Measurements from ENCODE around the gene JARID2.
A peak's percentile ranks its signal among the peaks of the same experiment; 100 is the strongest.
"Not testable (repeated sequence)": the region's sequence is repeated elsewhere in the genome, so short reads cannot be mapped to it uniquely, and the experiment has no call there.

The JARID2 gene

DNA sequence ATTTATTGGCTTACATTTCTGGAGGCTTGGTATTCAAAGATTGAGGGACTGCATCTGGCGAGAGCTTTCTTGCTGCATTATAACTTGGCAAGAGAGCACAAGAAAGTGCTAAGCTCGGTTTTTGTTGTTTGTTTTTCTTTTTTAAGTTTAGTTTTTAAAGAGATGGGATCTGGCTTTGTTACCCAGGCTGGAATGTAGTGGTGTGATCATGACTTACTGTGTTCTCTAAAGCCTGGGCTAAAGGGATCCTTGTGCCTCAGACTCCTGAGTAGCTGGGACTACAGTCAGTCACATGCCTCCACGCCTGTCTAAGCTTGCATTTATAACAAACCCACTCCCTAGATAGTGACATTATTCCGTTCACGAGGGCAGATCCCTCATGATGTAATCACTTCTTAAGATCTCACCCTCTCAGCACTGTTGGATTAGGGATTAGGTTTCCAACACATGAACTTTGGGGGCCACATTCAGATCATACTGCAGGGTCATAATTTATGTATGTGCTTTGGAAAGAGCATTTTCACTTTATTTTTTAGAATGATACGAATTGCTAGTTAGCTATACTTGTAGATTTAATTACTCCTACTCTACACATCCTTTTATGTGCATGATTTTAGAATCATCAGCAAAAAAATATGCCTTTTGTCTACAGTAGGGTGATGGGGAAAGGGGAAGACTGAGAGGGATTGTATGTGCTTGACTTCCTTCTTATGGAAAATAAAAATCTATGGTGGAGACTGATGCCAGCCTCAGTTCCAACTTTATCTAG is 167.8 kb downstream of the JARID2 start:
- no peak overlapping the region for H3K4me3 ChIP-seq (ENCODE audit: low read depth, low read length)
- ChIA-PET POLR2A (no interaction called here), CTCF (interaction anchor here (1.0 to 1.8 kb wide), 5 partner anchors 8 to 33 kb away, joined by 3 to 8 read pairs (median 4); no protein-coding TSS in a partner anchor)
- peak; percentile 26 for DNase-seq (ENCODE audit: low read depth, low spot score)
- TF ChIP-seq, protein P1, sequence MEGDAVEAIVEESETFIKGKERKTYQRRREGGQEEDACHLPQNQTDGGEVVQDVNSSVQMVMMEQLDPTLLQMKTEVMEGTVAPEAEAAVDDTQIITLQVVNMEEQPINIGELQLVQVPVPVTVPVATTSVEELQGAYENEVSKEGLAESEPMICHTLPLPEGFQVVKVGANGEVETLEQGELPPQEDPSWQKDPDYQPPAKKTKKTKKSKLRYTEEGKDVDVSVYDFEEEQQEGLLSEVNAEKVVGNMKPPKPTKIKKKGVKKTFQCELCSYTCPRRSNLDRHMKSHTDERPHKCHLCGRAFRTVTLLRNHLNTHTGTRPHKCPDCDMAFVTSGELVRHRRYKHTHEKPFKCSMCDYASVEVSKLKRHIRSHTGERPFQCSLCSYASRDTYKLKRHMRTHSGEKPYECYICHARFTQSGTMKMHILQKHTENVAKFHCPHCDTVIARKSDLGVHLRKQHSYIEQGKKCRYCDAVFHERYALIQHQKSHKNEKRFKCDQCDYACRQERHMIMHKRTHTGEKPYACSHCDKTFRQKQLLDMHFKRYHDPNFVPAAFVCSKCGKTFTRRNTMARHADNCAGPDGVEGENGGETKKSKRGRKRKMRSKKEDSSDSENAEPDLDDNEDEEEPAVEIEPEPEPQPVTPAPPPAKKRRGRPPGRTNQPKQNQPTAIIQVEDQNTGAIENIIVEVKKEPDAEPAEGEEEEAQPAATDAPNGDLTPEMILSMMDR (IDR thresholded peaks at IDR 0.05; ENCODE audit: insufficient read depth, low read length, missing control alignments) = no peak

- POLR2A ChIA-PET = no interaction called here
- H3K4me3 ChIP-seq (ENCODE audit: low read depth, low read length) = no peak overlapping the region
Observed at GRCh38 chr6:15414235-15414612, 168.4 kb downstream of the JARID2 start.

GRCh38 chr6:15415622-15416021 is 169.8 kb downstream of the JARID2 start:
- POLR2A ChIA-PET; H3K4me3 ChIP-seq (ENCODE audit: low read depth, low read length); DNase-seq (ENCODE audit: low read depth, low spot score): not testable (repeated sequence)
- CTCF ChIA-PET = interaction anchor here (1.0 kb wide), 1 partner anchor 26 kb away, joined by 3 read pairs; no protein-coding TSS in a partner anchor

More at GRCh38 chr6:15414235-15414612, 168.4 kb downstream of the JARID2 start:
- TF ChIP-seq, protein P1 (IDR thresholded peaks at IDR 0.05; ENCODE audit: insufficient read depth, low read length, missing control alignments) = no peak
- CTCF ChIA-PET = interaction anchor here (1.0 to 1.8 kb wide), 4 partner anchors 8 to 32 kb away, joined by 3 to 8 read pairs (median 4); no protein-coding TSS in a partner anchor
- no peak for DNase-seq (ENCODE audit: low read depth, low spot score)

- no peak overlapping the region for H3K4me3 ChIP-seq (ENCODE audit: low read depth, low read length)
- POLR2A ChIA-PET = no interaction called here
- no peak for DNase-seq (ENCODE audit: low read depth, low spot score)
- CTCF ChIA-PET = no interaction called here
- TF ChIP-seq, protein P1 (IDR thresholded peaks at IDR 0.05; ENCODE audit: insufficient read depth, low read length, missing control alignments) = no peak
Observed at GRCh38 chr6:15416932-15417509, 171.2 kb downstream of the JARID2 start.

- H3K4me3 ChIP-seq (ENCODE audit: low read depth, low read length) = no peak overlapping the region
- ChIA-PET CTCF (interaction anchor here (0.6 kb wide), 1 partner anchor 69 kb away, joined by 3 read pairs; no protein-coding TSS in a partner anchor), POLR2A (interaction anchor here (0.6 kb wide), 1 partner anchor 10 kb away, joined by 3 read pairs; no protein-coding TSS in a partner anchor)
- DNase-seq (ENCODE audit: low read depth, low spot score) = no peak
- TF ChIP-seq, protein P1 (IDR thresholded peaks at IDR 0.05; ENCODE audit: insufficient read depth, low read length, missing control alignments) = no peak
Observed at GRCh38 chr6:15417811-15418210, 171.9 kb downstream of the JARID2 start.

DNA sequence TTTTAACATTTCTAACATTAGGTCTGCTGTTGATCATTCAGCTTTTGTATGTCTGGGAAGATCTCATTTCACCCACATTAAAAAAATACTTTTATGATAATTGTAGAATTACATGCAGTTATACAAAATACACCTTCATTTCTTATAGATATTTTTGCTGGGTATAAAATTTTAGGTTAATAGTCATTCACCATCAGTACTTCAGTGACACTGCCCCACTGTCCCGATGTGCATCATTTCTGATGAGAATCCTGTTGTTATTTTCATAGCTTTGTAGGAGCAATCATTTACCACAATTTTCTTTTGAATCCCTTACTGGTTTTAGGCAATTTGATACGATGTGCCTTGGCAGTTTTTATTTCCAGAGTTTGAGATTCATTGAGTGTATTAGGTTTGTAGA is 173.6 kb downstream of the JARID2 start:
- no peak overlapping the region for H3K4me3 ChIP-seq (ENCODE audit: low read depth, low read length)
- POLR2A ChIA-PET = no interaction called here
- DNase-seq (ENCODE audit: low read depth, low spot score) = no peak
- TF ChIP-seq, protein P1 (IDR thresholded peaks at IDR 0.05; ENCODE audit: insufficient read depth, low read length, missing control alignments) = no peak
- CTCF ChIA-PET = no interaction called here
